ENCODE data around the gene LUZP4.
"Not testable (repeated sequence)": the region's sequence is repeated elsewhere in the genome, so short reads cannot be mapped to it uniquely, and the experiment has no call there.

Gene LUZP4

DNA sequence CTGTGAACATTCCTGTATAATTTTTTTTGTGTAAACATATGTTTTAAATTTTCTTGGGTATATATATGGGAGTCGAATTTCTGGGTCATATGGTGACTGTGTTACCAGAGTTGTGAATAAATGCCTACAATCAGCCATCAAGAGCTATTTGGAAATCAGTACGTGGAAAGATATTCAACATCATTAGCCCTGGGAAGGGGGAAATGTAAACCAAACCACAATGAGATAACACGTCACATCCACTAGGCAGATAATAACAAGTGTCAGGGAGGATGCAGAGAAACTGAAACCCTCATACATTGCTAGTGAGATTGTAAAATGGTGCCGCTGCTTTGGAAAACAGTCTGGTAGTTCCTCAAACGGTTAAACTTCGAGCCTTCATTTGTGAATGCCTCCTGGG lies 43.9 kb downstream of the LUZP4 start:
- no peak for DNase-seq (ENCODE audit: low read depth in 1 of 2, low spot score in 1 of 2)

DNA sequence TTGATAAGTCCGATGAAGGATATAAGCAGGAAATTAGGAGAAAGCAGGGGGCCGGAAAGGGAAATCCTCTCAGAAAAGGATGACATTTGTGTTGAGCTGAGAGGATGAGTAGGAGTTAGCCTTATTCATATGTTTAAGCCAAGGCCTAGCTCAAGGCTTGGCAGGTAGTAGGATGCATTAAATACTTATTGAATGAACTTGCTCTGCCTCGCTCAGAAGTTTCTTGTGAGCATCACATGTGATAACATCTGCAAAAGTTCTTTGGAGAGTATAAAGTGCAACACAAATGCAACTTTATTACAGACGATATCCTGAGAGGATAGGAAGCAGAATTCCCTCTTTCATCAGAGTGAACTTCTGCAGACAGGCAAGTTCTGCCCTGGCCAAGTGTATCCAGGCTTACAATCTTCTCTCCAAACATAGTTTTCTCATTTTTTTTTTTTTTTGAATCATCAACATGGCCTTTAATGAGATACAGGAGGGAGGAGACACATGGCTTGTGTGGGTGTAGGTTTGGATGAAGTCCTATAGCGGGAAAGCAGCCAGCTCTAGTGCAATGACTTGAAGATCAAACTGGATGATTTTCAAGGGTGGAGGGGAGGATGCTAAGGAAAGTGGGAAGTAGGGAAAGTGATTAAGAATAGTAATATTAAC lies 48.1 kb downstream of the LUZP4 start:
- no peak for DNase-seq (ENCODE audit: low read depth in 1 of 2, low spot score in 1 of 2)

DNA sequence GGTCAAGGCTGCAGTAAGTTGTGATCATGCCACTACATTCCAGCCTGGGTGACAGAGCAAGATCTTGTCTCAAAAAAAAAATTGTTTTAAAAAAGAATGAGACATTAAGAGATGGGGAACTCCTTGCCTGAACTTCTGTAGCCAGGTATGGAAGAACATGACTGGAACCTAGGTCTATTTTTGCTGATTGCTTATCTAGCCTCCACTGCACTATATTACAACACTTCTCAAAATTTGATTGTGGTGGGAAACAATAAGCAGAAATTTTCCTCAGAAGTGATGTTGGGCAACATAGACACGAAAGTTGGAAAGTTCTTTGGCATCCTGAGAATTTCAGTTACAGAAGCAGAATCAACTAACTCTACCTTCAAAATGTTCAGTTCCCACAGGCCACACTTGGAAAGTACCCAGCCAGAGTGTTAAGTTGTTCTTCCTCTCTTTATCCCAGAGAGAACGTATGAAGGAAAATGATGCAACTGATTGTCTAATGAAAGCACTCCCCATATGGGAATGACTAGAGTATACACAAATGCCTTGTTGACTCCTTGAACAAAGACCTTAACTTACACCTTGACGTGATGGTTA lies 50.0 kb downstream of the LUZP4 start:
- no peak for DNase-seq (ENCODE audit: low read depth in 1 of 2, low spot score in 1 of 2)

DNA sequence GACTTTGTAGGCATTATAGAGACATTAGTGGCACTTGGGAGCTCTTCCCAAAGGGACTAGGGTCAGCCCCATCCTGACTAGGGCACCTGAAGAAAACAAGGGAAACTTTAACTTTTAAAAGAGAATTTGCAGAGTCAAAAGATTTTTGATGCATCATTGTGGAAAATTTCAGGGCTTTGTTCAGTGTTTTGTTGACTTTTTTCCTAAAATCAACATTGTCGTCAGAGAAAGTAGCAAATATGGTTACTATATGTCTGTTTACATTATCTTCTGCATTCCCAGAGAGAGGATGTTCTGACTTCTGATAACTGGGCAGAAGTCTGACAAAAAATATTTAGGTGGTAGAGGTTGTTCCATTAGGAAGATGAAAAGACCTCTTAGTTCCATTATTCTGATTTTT lies 51.9 kb downstream of the LUZP4 start:
- DNase-seq (ENCODE audit: low read depth in 1 of 2, low spot score in 1 of 2) = no peak

DNA sequence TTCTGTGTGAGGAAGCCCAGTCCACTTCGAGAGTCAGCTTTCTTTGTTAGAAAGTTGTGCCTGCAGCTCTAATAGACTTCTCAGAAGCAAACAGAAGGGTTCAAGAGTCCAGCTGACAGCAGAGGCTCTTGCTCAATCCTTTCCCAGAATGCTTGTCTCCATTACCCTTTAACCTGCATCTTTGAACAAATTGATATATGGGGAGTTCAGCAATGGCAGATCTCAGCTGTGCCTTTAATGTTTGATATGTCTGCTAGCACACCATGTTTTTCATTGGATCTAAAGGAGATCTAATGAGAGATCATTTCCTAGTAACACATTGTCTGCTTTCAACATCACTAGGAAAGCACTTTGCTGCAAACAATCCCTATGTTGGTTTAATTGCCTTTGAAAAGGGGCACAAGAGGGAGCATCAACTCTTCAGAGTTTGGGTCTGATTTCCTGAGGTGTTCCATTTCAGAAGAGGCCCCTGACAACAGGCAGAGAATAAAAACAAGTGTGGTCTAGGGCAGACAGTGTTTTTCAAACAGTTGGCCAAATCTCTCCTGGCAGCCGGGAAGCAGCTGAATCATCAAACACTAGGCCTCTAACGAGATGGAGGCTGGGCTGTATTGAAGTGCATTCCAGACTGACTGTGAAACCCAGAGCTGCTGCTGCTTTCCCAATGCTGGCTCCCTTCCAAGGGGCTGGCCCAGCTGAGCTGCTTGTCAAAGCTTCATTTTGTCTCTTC lies 55.5 kb downstream of the LUZP4 start:
- DNase-seq (ENCODE audit: low read depth in 1 of 2, low spot score in 1 of 2) = no peak

DNA sequence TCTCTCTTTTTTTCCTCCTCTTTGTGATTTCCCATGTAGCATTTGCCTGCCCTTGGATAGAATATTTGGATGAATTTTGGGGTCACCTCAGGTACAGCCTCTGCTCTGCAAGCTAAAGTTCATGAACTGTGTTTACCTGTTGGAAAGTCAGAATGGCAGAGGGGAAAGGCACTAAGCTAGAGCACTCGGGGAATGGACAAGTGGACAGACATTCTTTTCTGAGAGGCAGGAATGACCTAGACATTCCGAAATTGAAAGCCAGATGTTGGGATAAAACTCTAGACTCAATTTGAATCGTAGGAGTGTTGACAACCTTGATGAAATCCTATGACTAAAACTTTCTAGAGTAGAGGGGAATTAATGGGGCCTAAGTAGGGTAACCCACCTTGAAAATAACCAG lies 56.1 kb downstream of the LUZP4 start:
- no peak for DNase-seq (ENCODE audit: low read depth in 1 of 2, low spot score in 1 of 2)

GRCh38 chrX:115346738-115347137 lies 57.2 kb downstream of the LUZP4 start:
- DNase-seq (ENCODE audit: low read depth in 1 of 2, low spot score in 1 of 2) = not testable (repeated sequence)

DNA sequence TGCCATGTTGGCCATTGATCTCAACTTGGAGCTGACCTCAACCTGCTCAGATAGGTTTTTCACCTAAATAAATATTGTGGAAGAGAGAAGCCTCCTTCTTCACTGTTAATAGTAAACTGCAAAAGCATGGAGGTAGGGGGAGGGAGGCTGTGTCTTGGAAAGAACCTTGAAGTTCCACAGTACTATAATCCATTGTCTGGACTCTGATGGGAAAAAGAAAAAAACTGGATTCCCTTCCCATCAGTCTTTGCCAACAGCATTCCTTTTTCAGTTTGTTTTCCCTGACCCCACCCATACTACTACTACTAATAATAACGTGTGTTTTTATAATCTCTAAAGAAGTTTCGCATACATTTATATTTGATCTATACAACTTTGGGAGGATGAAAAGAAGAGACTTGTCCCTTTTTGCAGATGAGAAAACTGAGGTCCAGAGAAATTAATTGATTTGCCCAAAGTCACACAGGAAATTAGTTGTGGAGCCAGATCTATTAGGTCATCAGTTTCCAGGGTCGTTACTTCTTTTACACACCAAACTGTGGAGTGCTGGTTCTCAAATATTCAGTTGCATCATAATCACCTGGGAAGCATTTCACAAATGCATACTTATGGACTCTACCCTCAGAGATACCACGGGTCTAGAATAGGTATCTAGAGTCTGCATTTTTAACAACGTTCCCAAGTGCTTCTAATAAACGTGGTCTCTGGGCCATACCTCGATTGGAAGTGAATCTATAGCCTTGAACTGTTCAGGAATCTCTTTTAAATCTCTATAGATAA lies 59.1 kb downstream of the LUZP4 start:
- DNase-seq (ENCODE audit: low read depth in 1 of 2, low spot score in 1 of 2) = no peak

GRCh38 chrX:115350711-115351381 lies 61.3 kb downstream of the LUZP4 start:
- DNase-seq (ENCODE audit: low read depth in 1 of 2, low spot score in 1 of 2) = no peak

- DNase-seq (ENCODE audit: low read depth in 1 of 2, low spot score in 1 of 2) = no peak
Observed at GRCh38 chrX:115356369-115356768, 66.9 kb downstream of the LUZP4 start.
